ENCODE data around the gene NOTCH3.

- TF ChIP-seq CTCF (IDR thresholded peaks at IDR 0.05 in 4 of 5, conservative IDR thresholded peaks at IDR 0.05 in 1 of 5) (no peak), POLR2A (IDR thresholded peaks at IDR 0.05) (no peak)
Observed at GRCh38 chr19:15126131-15126910, 74.5 kb downstream of the NOTCH3 start.

All from gastrocnemius medialis (tissue), 4 donors.